Kidney (tissue), 14 donors: ENCODE results near the gene HOXC9. TPM values are rescaled to one million over a fixed set of nuclear protein-coding genes. Genes with fewer than 3 reads are reported as not detected.

Experiments
- DNase-seq, 5 donors: peaks; one replicate each; pipeline ENCODE4 v3.0.0-alpha.2; 2013 to 2020
- FAIRE-seq: peaks from 2 replicates; lab custom pipeline; 2012; peaks lifted over from hg19 to GRCh38; lab: Jason Lieb, UNC
- H3K27ac ChIP-seq, 2 donors: one replicate each; pipeline ENCODE4 v1.7.0; 2013; ENCODE audit warnings: low read depth in 2 of 2, low read length in 2 of 2, inconsistent platforms in 1 of 2
- H3K27me3 ChIP-seq: one replicate; pipeline ENCODE4 v1.7.1; 2013; ENCODE audit warnings: low read length, inconsistent platforms; ENCODE audit not compliant: control insufficient read depth, insufficient read depth
- H3K36me3 ChIP-seq, 3 donors: one replicate each; pipeline versions ENCODE4 v1.7.0 to v1.7.1; 2013; ENCODE audit warnings: low read length in 3 of 3, control low read depth in 1 of 3, inconsistent platforms in 1 of 3; ENCODE audit not compliant: insufficient read depth in 3 of 3, control insufficient read depth in 2 of 3
- H3K4me1 ChIP-seq, 3 donors: one replicate each; pipeline versions ENCODE4 v1.7.0 to v1.7.1; 2013; ENCODE audit warnings: low read length in 3 of 3, inconsistent platforms in 1 of 3, low read depth in 1 of 3; ENCODE audit not compliant: control insufficient read depth in 2 of 3, insufficient read depth in 2 of 3
- H3K4me3 ChIP-seq, 3 donors: one replicate each; pipeline versions ENCODE4 v1.7.0 to v1.8.1; 2013; ENCODE audit warnings: low read length in 3 of 3, control low read depth in 1 of 3, inconsistent platforms in 1 of 3
- H3K9ac ChIP-seq, 3 donors: one replicate each; pipeline versions ENCODE4 v1.7.0 to v1.7.1; 2013; ENCODE audit warnings: low read length in 3 of 3, control low read depth in 1 of 3, inconsistent platforms in 1 of 3
- H3K9me3 ChIP-seq, 3 donors: one replicate each; pipeline versions ENCODE4 v1.7.0 to v1.7.1; 2013; ENCODE audit warnings: low read length in 3 of 3, control low read depth in 1 of 3, inconsistent platforms in 1 of 3; ENCODE audit not compliant: control insufficient read depth in 2 of 3, insufficient read depth in 1 of 3
- CTCF ChIP-seq: IDR thresholded peaks from 3 replicates; pipeline ENCODE4 v1.5.1; 2012; ENCODE audit warnings: mild to moderate bottlenecking, moderate library complexity, borderline replicate concordance; ENCODE audit not compliant: insufficient read depth; ENCODE audit errors: extremely low read depth
- intact Hi-C: fragments of 100-400 bp; cut with DNase I; formaldehyde crosslinking; loops from one replicate; pipeline ENCODE4 v1.11.1; 2022
- polyA plus RNA-seq: library from polyadenylated mRNA; stranded (reverse); fragments of 350-450 nt; fragmentation: Illumina TruSeq; extraction: RNeasy Lipid Tissue Mini Kit (QIAGEN cat#74804); gene quantifications from one replicate; pipeline ENCODE4 v1.2.3, GENCODE V29; 2014; ENCODE audit warnings: low read depth, low replicate concordance; ENCODE audit not compliant: insufficient read depth
- total RNA-seq: library from RNA; stranded (reverse); fragmentation: NEBNext Ultra II Directional; extraction: Animal tissue kit (Norgen Biotek cat#: 25700); gene quantifications from one replicate; pipeline ENCODE4 v1.2.1, GENCODE V29; 2021
- donor health status: control.
- donor health status: control.
- donor health status: control.
- donor health status: control.
- donor health status: control.
- donor health status: DM: yes; HTN: yes; CAD: no.
- donor health status: Normal renal cell carcinoma (clear cell type).

The HOXC9 gene
- total and polyA plus RNA-seq, 2 donors from 2014 or later = 11.7 to 16.5 TPM

DNA sequence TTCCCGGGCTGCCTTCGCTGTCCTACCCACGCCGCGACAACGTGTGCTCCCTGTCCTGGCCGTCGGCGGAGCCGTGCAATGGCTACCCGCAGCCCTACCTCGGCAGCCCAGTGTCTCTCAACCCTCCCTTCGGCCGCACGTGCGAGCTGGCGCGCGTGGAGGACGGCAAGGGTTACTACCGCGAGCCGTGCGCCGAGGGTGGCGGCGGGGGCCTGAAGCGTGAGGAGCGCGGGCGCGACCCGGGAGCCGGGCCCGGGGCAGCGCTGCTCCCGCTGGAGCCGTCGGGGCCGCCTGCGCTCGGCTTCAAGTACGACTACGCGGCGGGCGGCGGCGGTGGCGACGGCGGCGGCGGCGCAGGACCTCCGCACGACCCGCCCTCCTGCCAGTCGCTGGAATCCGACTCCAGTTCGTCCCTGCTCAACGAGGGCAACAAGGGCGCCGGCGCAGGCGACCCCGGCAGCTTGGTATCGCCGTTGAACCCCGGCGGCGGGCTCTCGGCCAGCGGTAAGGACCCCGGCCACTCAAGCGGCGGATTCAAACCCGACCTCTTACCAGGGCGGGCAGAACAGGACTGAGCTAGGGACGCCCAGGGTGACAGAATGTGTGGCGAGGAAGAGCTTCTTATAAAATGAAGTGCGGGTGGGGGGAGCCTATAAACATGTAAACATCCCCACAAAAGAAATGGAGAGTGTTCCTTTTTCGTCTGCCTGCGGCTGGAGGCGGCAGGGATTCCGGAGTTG lies 44.8 kb upstream of the HOXC9 start:
- H3K36me3 ChIP-seq = no peaks in the 10 kb centered on the region
- DNase-seq (no peak), FAIRE-seq (no peak)
- no peak overlapping the region for H3K9ac ChIP-seq
- H3K4me1 ChIP-seq = no peaks in the 10 kb centered on the region
- no peak overlapping the region for H3K27ac ChIP-seq
- no peak overlapping the region for H3K4me3 ChIP-seq
- intact Hi-C loops = no loop called here
- H3K9me3 ChIP-seq = no peaks in the 10 kb centered on the region
- H3K27me3 ChIP-seq = peaks cover 87% of the 10 kb centered on the region
- TF ChIP-seq CTCF = no peak

DNA sequence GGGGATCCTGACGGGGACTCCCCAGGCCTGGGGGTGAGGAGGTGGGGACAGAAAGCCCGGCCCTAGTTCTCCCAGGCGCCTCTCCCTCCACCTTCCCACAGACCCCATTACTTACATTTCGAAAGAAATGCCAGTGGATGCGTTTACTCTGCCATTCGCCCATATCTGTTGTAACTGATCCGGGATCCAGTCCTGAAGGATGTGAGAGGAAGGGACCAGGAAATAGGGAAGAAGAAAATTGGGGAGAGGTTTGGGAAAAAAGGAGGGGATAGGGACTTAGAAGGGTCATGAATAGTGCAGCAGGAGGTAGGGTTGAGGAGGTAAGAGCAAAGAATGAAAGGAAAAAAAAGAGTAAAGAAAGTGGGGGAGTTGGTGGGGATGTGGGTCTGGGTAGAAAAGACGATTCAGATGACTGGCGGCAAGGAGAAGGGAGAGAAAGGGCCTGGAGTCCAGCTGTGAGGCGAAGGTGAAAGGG lies 44.1 kb upstream of the HOXC9 start:
- FAIRE-seq (no peak), DNase-seq (no peak)
- Histone ChIP-seq H3K27ac (no peak overlapping the region), H3K27me3 (peaks cover 85% of the 10 kb centered on the region), H3K36me3 (no peaks in the 10 kb centered on the region), H3K4me1 (no peaks in the 10 kb centered on the region), H3K4me3 (no peak overlapping the region), H3K9me3 (no peaks in the 10 kb centered on the region), H3K9ac (no peak overlapping the region)
- TF ChIP-seq CTCF = no peak
- intact Hi-C loops = no loop called here

- Histone ChIP-seq H3K36me3 (no peaks in the 10 kb centered on the region), H3K9me3 (no peaks in the 10 kb centered on the region), H3K4me3 (no peak overlapping the region), H3K9ac (no peak overlapping the region), H3K4me1 (no peaks in the 10 kb centered on the region), H3K27ac (no peak overlapping the region), H3K27me3 (peaks cover 80% of the 10 kb centered on the region)
- FAIRE-seq (no peak), DNase-seq (no peak)
- no peak for TF ChIP-seq CTCF
- intact Hi-C loops = no loop called here
These were observed 43.6 kb upstream of the HOXC9 start for GRCh38 chr12:53956251-53956887.
